ENCODE measurements around the gene SDCBP2. TPM values are rescaled to one million over a fixed set of nuclear protein-coding genes. Genes with fewer than 3 reads are reported as not detected.

Gene SDCBP2
- total and polyA plus RNA-seq, 2 donors from 2014 or later: 10.3 to 18.3 TPM

- peak overlapping the region; percentile 48 to 84 for H3K27ac ChIP-seq (ENCODE audit: low read depth in 2 of 2, low read length in 2 of 2)
- H3K9me3 ChIP-seq (ENCODE audit: control insufficient read depth in 2 of 3, insufficient read depth in 1 of 3, low read length in 3 of 3): no peaks in the 10 kb centered on the region
- FAIRE-seq: no peak
- intact Hi-C loops (cut with DNase I): no loop called here
- H3K27me3 ChIP-seq (ENCODE audit: control insufficient read depth, insufficient read depth, low read length): no peaks in the 10 kb centered on the region
- TF ChIP-seq, protein P1, sequence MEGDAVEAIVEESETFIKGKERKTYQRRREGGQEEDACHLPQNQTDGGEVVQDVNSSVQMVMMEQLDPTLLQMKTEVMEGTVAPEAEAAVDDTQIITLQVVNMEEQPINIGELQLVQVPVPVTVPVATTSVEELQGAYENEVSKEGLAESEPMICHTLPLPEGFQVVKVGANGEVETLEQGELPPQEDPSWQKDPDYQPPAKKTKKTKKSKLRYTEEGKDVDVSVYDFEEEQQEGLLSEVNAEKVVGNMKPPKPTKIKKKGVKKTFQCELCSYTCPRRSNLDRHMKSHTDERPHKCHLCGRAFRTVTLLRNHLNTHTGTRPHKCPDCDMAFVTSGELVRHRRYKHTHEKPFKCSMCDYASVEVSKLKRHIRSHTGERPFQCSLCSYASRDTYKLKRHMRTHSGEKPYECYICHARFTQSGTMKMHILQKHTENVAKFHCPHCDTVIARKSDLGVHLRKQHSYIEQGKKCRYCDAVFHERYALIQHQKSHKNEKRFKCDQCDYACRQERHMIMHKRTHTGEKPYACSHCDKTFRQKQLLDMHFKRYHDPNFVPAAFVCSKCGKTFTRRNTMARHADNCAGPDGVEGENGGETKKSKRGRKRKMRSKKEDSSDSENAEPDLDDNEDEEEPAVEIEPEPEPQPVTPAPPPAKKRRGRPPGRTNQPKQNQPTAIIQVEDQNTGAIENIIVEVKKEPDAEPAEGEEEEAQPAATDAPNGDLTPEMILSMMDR (IDR thresholded peaks at IDR 0.05; ENCODE audit: borderline replicate concordance, extremely low read depth, insufficient read depth): no peak
- DNase-seq: no peak
- no peaks in the 10 kb centered on the region for H3K36me3 ChIP-seq (ENCODE audit: control insufficient read depth in 2 of 3, insufficient read depth in 3 of 3, low read length in 3 of 3)
- H3K9ac ChIP-seq (ENCODE audit: low read length in 3 of 3): no peak overlapping the region
- peaks cover 5 to 19% (median 12%) of the 10 kb centered on the region in 3 donors for H3K4me1 ChIP-seq (ENCODE audit: control insufficient read depth in 2 of 3, insufficient read depth in 2 of 3, low read depth in 1 of 3, low read length in 3 of 3)
- no peak overlapping the region for H3K4me3 ChIP-seq (ENCODE audit: low read length in 3 of 3)
These were observed 7.3 kb downstream of the SDCBP2 start for GRCh38 chr20:1321654-1321939.

- H3K27me3 ChIP-seq (ENCODE audit: control insufficient read depth, insufficient read depth, low read length): no peaks in the 10 kb centered on the region
- no peak for DNase-seq
- no peak for FAIRE-seq
- H3K4me3 ChIP-seq (ENCODE audit: low read length in 3 of 3): no peak overlapping the region
- H3K4me1 ChIP-seq (ENCODE audit: control insufficient read depth in 2 of 3, insufficient read depth in 2 of 3, low read depth in 1 of 3, low read length in 3 of 3): peaks cover under 1 to 14% (median 7%) of the 10 kb centered on the region in 3 donors
- H3K9me3 ChIP-seq (ENCODE audit: control insufficient read depth in 2 of 3, insufficient read depth in 1 of 3, low read length in 3 of 3): no peaks in the 10 kb centered on the region
- H3K9ac ChIP-seq (ENCODE audit: low read length in 3 of 3): no peak overlapping the region
- intact Hi-C loops (cut with DNase I): no loop called here
- H3K27ac ChIP-seq (ENCODE audit: low read depth in 2 of 2, low read length in 2 of 2): peak overlapping the region; percentile 48 to 84
- TF ChIP-seq, protein P1 (IDR thresholded peaks at IDR 0.05; ENCODE audit: borderline replicate concordance, extremely low read depth, insufficient read depth): no peak
- no peaks in the 10 kb centered on the region for H3K36me3 ChIP-seq (ENCODE audit: control insufficient read depth in 2 of 3, insufficient read depth in 3 of 3, low read length in 3 of 3)
These were observed 7.9 kb downstream of the SDCBP2 start for GRCh38 chr20:1320902-1321653.

DNA sequence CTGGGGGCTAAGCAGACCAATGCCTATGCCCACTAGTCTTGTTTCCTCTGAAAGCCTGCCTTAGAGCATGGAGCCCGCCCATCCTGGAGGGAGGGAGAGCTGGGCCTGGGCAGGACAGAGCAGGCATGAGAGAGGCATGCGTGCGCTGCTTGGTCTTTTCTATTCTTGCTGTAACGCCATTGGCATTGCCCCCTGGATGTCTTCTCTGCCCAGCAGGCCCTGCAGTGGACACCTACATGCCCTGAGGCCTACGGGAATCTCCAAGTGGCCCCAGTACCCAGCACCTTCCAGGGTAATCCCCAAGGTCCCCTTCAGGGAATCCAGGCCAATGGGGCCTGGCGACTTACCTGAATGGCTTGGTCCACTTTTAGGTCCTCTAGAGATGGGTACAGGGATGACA, 8.9 kb downstream of the SDCBP2 start:
- DNase-seq (no peak), FAIRE-seq (no peak)
- Histone ChIP-seq H3K36me3 (ENCODE audit: control insufficient read depth in 2 of 3, insufficient read depth in 3 of 3, low read length in 3 of 3) (no peaks in the 10 kb centered on the region), H3K4me1 (ENCODE audit: control insufficient read depth in 2 of 3, insufficient read depth in 2 of 3, low read depth in 1 of 3, low read length in 3 of 3) (peaks cover 0 to 11% (median 5%) of the 10 kb centered on the region in 3 donors), H3K9me3 (ENCODE audit: control insufficient read depth in 2 of 3, insufficient read depth in 1 of 3, low read length in 3 of 3) (no peaks in the 10 kb centered on the region), H3K27ac (ENCODE audit: low read depth in 2 of 2, low read length in 2 of 2) (no peak overlapping the region), H3K4me3 (ENCODE audit: low read length in 3 of 3) (no peak overlapping the region), H3K27me3 (ENCODE audit: control insufficient read depth, insufficient read depth, low read length) (no peaks in the 10 kb centered on the region), H3K9ac (ENCODE audit: low read length in 3 of 3) (no peak overlapping the region)
- intact Hi-C loops (cut with DNase I): no loop called here
- TF ChIP-seq, protein P1 (IDR thresholded peaks at IDR 0.05; ENCODE audit: borderline replicate concordance, extremely low read depth, insufficient read depth): no peak

Data from kidney (tissue), 14 donors.